ENCODE results near the gene FARSA.

FARSA gene

GRCh38 chr19:12930002-12930645, 3.4 kb downstream of the FARSA start:
- Histone ChIP-seq H3K9me3 (ENCODE audit: insufficient read depth, low read length) (no peaks in the 10 kb centered on the region), H2AFZ (ENCODE audit: low read depth, low read length) (no peak overlapping the region), H3K27me3 (ENCODE audit: low read depth, low read length) (no peaks in the 10 kb centered on the region), H3K4me2 (ENCODE audit: low read length) (no peak overlapping the region), H3K4me3 (ENCODE audit: low read length) (no peak overlapping the region), H3K27ac (ENCODE audit: low read length) (no peak overlapping the region), H3K9ac (ENCODE audit: low read length) (no peak overlapping the region), H3K79me2 (ENCODE audit: low read length) (peaks cover 47% of the 10 kb centered on the region), H4K20me1 (ENCODE audit: insufficient read depth, low read length) (peaks cover 12% of the 10 kb centered on the region; the same call in 1 of the 2 replicates), H3K36me3 (replicated peaks; ENCODE audit: low read depth, low read length) (peaks cover 44% of the 10 kb centered on the region), H3K4me1 (ENCODE audit: low read length) (peaks cover 18% of the 10 kb centered on the region)
- no peak for TF ChIP-seq EZH2phosphoT487 (IDR thresholded peaks at IDR 0.05; ENCODE audit: low read depth)
- TF ChIP-seq, protein P1, sequence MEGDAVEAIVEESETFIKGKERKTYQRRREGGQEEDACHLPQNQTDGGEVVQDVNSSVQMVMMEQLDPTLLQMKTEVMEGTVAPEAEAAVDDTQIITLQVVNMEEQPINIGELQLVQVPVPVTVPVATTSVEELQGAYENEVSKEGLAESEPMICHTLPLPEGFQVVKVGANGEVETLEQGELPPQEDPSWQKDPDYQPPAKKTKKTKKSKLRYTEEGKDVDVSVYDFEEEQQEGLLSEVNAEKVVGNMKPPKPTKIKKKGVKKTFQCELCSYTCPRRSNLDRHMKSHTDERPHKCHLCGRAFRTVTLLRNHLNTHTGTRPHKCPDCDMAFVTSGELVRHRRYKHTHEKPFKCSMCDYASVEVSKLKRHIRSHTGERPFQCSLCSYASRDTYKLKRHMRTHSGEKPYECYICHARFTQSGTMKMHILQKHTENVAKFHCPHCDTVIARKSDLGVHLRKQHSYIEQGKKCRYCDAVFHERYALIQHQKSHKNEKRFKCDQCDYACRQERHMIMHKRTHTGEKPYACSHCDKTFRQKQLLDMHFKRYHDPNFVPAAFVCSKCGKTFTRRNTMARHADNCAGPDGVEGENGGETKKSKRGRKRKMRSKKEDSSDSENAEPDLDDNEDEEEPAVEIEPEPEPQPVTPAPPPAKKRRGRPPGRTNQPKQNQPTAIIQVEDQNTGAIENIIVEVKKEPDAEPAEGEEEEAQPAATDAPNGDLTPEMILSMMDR (IDR thresholded peaks at IDR 0.05; ENCODE audit: low read depth, low read length): peak; percentile 16; the same call in 1 of the 2 replicates

DNA sequence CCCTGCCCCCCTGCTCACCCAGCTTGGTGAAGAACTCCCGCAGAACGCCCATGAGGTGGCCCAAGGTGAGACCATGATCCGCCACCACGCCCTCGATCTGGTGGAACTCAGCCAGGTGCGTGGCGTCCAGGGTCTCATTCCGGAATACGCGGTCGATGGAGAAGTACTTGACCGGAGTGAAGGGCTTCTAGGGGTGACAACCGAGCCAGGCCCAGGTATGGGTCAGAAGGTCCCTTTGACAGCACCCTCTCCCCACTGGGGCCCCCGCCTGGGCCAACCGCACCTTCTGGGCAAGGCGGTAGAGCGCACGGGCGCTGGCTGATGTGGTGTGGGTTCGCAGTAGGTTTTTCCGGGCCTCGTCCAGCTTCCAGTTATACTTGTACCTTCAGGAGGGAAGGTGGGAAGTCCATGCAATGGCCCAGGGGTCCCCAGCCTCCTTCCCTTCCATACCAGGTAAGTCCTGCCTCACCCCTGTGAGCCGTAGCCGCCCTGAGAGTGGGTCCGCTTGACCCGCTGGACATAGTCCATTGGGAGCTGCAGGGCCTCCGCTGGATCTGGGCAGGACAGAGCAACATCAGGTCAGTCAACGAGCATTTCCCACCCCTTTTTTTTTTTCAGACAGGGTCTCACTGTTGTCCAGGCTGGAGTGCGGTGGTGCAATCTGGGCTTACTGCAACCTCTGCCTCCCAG, 8.7 kb downstream of the FARSA start:
- Histone ChIP-seq H3K9me3 (ENCODE audit: insufficient read depth, low read length) (no peaks in the 10 kb centered on the region), H3K4me3 (ENCODE audit: low read length) (no peak overlapping the region), H3K36me3 (replicated peaks; ENCODE audit: low read depth, low read length) (peaks cover 57% of the 10 kb centered on the region), H3K4me1 (ENCODE audit: low read length) (no peaks in the 10 kb centered on the region), H3K27me3 (ENCODE audit: low read depth, low read length) (no peaks in the 10 kb centered on the region), H2AFZ (ENCODE audit: low read depth, low read length) (no peak overlapping the region), H3K79me2 (ENCODE audit: low read length) (peaks cover 9% of the 10 kb centered on the region), H4K20me1 (ENCODE audit: insufficient read depth, low read length) (no peaks in the 10 kb centered on the region), H3K4me2 (ENCODE audit: low read length) (no peak overlapping the region), H3K27ac (ENCODE audit: low read length) (no peak overlapping the region), H3K9ac (ENCODE audit: low read length) (no peak overlapping the region)
- TF ChIP-seq, protein P1 (IDR thresholded peaks at IDR 0.05; ENCODE audit: low read depth, low read length): no peak
- TF ChIP-seq EZH2phosphoT487 (IDR thresholded peaks at IDR 0.05; ENCODE audit: low read depth): no peak

- H2AFZ ChIP-seq (ENCODE audit: low read depth, low read length): no peak overlapping the region
- peaks cover 9% of the 10 kb centered on the region for H3K4me1 ChIP-seq (ENCODE audit: low read length)
- no peak overlapping the region for H3K9ac ChIP-seq (ENCODE audit: low read length)
- no peak overlapping the region for H3K27ac ChIP-seq (ENCODE audit: low read length)
- H3K27me3 ChIP-seq (ENCODE audit: low read depth, low read length): no peaks in the 10 kb centered on the region
- TF ChIP-seq EZH2phosphoT487 (IDR thresholded peaks at IDR 0.05; ENCODE audit: low read depth): no peak
- TF ChIP-seq, protein P1 (IDR thresholded peaks at IDR 0.05; ENCODE audit: low read depth, low read length): no peak
- no peaks in the 10 kb centered on the region for H4K20me1 ChIP-seq (ENCODE audit: insufficient read depth, low read length)
- no peak overlapping the region for H3K4me2 ChIP-seq (ENCODE audit: low read length)
- H3K36me3 ChIP-seq (replicated peaks; ENCODE audit: low read depth, low read length): peaks cover 41% of the 10 kb centered on the region
- H3K79me2 ChIP-seq (ENCODE audit: low read length): 0 out of 2 replicates have a peak, but pooled peaks cover 3% of the 10 kb centered on the region
- no peaks in the 10 kb centered on the region for H3K9me3 ChIP-seq (ENCODE audit: insufficient read depth, low read length)
- H3K4me3 ChIP-seq (ENCODE audit: low read length): no peak overlapping the region
These were observed 10.6 kb downstream of the FARSA start for GRCh38 chr19:12922959-12923358.

- H3K4me1 ChIP-seq (ENCODE audit: low read length): peaks cover 9% of the 10 kb centered on the region
- no peak overlapping the region for H3K4me2 ChIP-seq (ENCODE audit: low read length)
- TF ChIP-seq, protein P1 (IDR thresholded peaks at IDR 0.05; ENCODE audit: low read depth, low read length): no peak
- TF ChIP-seq EZH2phosphoT487 (IDR thresholded peaks at IDR 0.05; ENCODE audit: low read depth): no peak
- H4K20me1 ChIP-seq (ENCODE audit: insufficient read depth, low read length): no peaks in the 10 kb centered on the region
- no peak overlapping the region for H3K4me3 ChIP-seq (ENCODE audit: low read length)
- no peak overlapping the region for H3K27ac ChIP-seq (ENCODE audit: low read length)
- no peak overlapping the region for H3K9ac ChIP-seq (ENCODE audit: low read length)
- no peaks in the 10 kb centered on the region for H3K9me3 ChIP-seq (ENCODE audit: insufficient read depth, low read length)
- peaks cover 31% of the 10 kb centered on the region for H3K36me3 ChIP-seq (replicated peaks; ENCODE audit: low read depth, low read length)
- H3K27me3 ChIP-seq (ENCODE audit: low read depth, low read length): no peaks in the 10 kb centered on the region
- no peak overlapping the region for H2AFZ ChIP-seq (ENCODE audit: low read depth, low read length)
- H3K79me2 ChIP-seq (ENCODE audit: low read length): no peaks in the 10 kb centered on the region
These were observed 12.5 kb downstream of the FARSA start for GRCh38 chr19:12921047-12921446.
